Astrocyte (in vitro differentiated cells and primary cell): Measurements from ENCODE around the gene DFFB.

ENCODE experiments used
- CTCF ChIP-seq: IDR thresholded peaks from 2 replicates; pipeline ENCODE4 v1.5.1; 2011; ENCODE audit warnings: low read depth, mild to moderate bottlenecking, inconsistent platforms, low read length, moderate library complexity; ENCODE audit not compliant: insufficient read depth
- EZH2 ChIP-seq: IDR thresholded peaks from 2 replicates; pipeline ENCODE4 v1.6.1; 2012; ENCODE audit warnings: mild to moderate bottlenecking, low read length, inconsistent platforms; ENCODE audit not compliant: insufficient read depth

GRCh38 chr1:3817138-3817740 lies 40.0 kb upstream of the DFFB start:
- TF ChIP-seq CTCF (no peak), EZH2 (no peak)
